NCI-H1694 treated with DMSO at 0.1 percent for 48 hours (cell line): ENCODE data around the gene LRRC8D.
"Not testable (repeated sequence)": the region's sequence is repeated elsewhere in the genome, so short reads cannot be mapped to it uniquely, and the experiment has no call there.

Experiments used
- DNase-seq: peaks from one replicate; lab custom pipeline; 2025; lab: John Stamatoyannopoulos, UW

The LRRC8D gene

GRCh38 chr1:89913353-89914095, 92.7 kb downstream of the LRRC8D start:
- no peak for DNase-seq

- DNase-seq = no peak
Observed at GRCh38 chr1:89917353-89917752, 96.5 kb downstream of the LRRC8D start.

GRCh38 chr1:89918127-89918793, 97.4 kb downstream of the LRRC8D start:
- peak; percentile 21 for DNase-seq

- DNase-seq = no peak
Observed at GRCh38 chr1:89918794-89919155, 97.9 kb downstream of the LRRC8D start.

- DNase-seq = no peak
Observed at GRCh38 chr1:89919174-89919573, 98.3 kb downstream of the LRRC8D start.

GRCh38 chr1:89922911-89923310, 102.1 kb downstream of the LRRC8D start:
- no peak for DNase-seq

- no peak for DNase-seq
Observed at GRCh38 chr1:89923517-89923916, 102.7 kb downstream of the LRRC8D start.

GRCh38 chr1:89924075-89924474, 103.2 kb downstream of the LRRC8D start:
- not testable (repeated sequence) for DNase-seq

- no peak for DNase-seq
Observed at GRCh38 chr1:89927049-89927448, 106.2 kb downstream of the LRRC8D start.

- DNase-seq = no peak
Observed at GRCh38 chr1:89927478-89927877, 106.6 kb downstream of the LRRC8D start.

- DNase-seq = no peak
Observed at GRCh38 chr1:89928506-89928905, 107.7 kb downstream of the LRRC8D start.

GRCh38 chr1:89929467-89930063, 108.7 kb downstream of the LRRC8D start:
- no peak for DNase-seq

GRCh38 chr1:89930579-89930978, 109.7 kb downstream of the LRRC8D start:
- no peak for DNase-seq

- no peak for DNase-seq
Observed at GRCh38 chr1:89931964-89932363, 111.1 kb downstream of the LRRC8D start.

GRCh38 chr1:89932598-89933364, 111.9 kb downstream of the LRRC8D start:
- DNase-seq = no peak

- no peak for DNase-seq
Observed at GRCh38 chr1:89934461-89934860, 113.6 kb downstream of the LRRC8D start.

- no peak for DNase-seq
Observed at GRCh38 chr1:89935235-89935634, 114.4 kb downstream of the LRRC8D start.

- DNase-seq = no peak
Observed at GRCh38 chr1:89936694-89937093, 115.9 kb downstream of the LRRC8D start.

GRCh38 chr1:89938171-89939055, 117.6 kb downstream of the LRRC8D start:
- no peak for DNase-seq

GRCh38 chr1:89939059-89939570, 118.3 kb downstream of the LRRC8D start:
- no peak for DNase-seq

GRCh38 chr1:89939693-89940438, 119.0 kb downstream of the LRRC8D start:
- DNase-seq = no peak
